Stimulated activated CD8-positive, alpha-beta memory T cell treated with anti-CD3 and anti-CD28 coated beads, Interleukin-12 subunit alpha, Interleukin-12 subunit beta, amount 100 ng/mL, for 24 hours (primary cell): Measurements from ENCODE around the gene MUC22.

Experiments used
- DNase-seq: peaks from one replicate; pipeline ENCODE4 v3.0.0-alpha.2; 2020; ENCODE audit errors: extremely low read depth

MUC22 gene

GRCh38 chr6:31079656-31080261 lies 69.5 kb downstream of the MUC22 start:
- DNase-seq = no peak

- DNase-seq = no peak
Observed at GRCh38 chr6:31081872-31082271, 71.6 kb downstream of the MUC22 start.

- no peak for DNase-seq
Observed at GRCh38 chr6:31083742-31084354, 73.6 kb downstream of the MUC22 start.
